CD1c-positive myeloid dendritic cell (primary cell): Measurements from ENCODE around the gene SHROOM2.
"Not testable (repeated sequence)": the region's sequence is repeated elsewhere in the genome, so short reads cannot be mapped to it uniquely, and the experiment has no call there.

Experiments used
- DNase-seq: peaks from one replicate; pipeline ENCODE4 v3.0.0-alpha.2; 2016; ENCODE audit errors: extremely low spot score

Gene SHROOM2

GRCh38 chrX:9781941-9782340 is 4.3 kb upstream of the SHROOM2 start:
- DNase-seq, result no peak

GRCh38 chrX:9784332-9784731 is 1.9 kb upstream of the SHROOM2 start:
- no peak for DNase-seq

GRCh38 chrX:9785254-9785943 is 830 bp upstream of the SHROOM2 start:
- DNase-seq, result no peak

DNA sequence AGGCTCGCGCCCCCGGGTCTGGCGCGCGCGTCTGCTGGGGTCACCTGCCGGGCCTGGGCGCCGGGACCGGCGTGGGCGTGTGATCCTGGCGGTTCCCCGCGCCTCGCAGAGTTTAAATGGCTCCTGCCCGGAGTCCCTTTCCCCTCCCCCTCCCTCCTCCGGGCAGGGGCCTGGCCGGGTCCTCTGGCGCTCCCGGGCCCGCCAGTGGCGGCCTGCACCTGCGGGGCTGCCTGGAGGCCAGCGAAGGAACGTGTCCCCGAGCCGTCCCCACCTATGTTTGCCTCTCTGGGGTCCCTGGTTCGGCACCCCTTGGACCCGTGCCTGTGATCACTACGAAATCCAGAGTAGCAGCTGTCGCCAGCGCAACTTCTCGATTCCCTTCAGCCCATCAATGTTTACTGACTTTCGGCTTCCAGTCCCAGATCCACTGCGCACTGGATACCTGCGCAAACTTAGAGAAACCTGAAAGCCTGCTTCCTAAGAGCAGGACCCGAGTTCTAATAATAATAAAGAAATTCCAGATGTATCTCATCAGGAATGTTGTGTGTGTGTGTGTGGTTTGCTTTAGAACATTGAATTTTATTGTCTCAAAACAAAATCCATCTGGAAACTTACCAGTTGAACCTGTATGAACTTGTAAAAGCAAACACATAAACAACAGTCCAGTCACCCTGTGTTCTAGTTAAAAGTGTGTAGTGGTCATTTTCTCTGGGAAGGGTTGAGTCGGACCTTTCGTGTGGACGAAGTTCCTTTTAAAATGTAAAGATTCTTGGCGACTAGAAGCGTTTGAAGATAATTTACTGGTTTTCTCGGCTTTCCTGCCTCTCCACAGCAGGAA is 788 bp downstream of the SHROOM2 start:
- DNase-seq, result no peak

DNA sequence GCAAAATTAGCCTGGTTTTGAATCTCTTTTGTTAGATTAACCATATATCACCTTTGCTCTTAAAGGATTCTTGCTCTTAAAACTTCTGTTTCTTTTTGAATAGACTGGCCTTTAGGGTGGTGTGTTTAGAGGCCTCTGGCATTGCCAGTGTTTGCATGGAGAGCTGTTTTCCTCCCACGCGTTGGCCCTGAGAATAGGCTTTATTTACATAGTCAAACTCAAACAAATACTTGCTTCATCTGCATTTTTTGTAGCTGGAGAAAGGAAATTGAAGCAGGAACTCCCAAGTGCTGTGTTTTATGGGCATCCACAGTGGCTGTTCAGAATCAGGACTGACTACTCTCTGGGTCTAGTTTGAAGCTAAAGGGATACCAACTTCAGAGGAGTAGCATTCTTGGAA is 2.7 kb downstream of the SHROOM2 start:
- DNase-seq, result no peak

DNA sequence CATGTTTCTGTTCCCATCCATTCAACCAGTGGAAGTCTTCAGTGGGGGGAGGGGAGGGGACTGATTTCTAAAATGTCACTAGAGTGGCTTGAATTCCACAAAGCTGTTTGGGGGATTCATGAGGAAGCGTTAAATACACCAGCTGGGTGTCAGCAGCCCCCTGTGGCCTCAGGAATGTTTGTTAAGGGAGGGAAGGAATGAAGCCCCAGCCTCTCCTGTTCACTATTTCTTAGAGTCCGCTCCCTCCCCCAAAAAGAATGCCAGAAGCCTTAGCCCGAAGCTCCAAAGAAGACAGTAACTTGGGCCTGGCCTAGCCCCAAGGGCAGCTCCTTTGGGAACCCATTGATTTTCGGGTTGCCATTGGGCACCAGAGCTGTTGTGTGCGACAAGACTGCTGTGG is 3.3 kb downstream of the SHROOM2 start:
- DNase-seq, result no peak

- DNase-seq, result no peak
Measured at GRCh38 chrX:9790866-9791265, 4.6 kb downstream of the SHROOM2 start.

DNA sequence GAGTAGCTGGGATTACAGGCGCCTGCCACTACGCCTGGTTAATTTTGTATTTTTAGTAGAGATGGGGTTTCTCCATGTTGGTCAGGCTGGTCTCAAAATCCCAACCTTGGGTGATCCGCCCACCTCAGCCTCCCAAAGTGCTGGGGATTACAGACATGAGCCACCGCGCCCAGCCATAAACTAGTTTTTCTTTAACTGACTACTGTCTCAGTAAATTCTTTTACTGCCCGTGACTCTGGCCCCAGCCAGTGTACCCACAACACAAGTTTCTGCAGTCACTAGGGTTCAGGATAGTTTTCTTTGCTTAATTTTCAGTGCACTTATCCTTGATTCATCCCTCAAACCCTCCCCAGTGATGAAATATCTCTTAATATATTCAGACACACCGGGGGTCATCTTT is 8.3 kb downstream of the SHROOM2 start:
- DNase-seq, result no peak

- DNase-seq, result no peak
Measured at GRCh38 chrX:9797384-9798360, 11.4 kb downstream of the SHROOM2 start.

- DNase-seq, result no peak
Measured at GRCh38 chrX:9802737-9803136, 16.5 kb downstream of the SHROOM2 start.

DNA sequence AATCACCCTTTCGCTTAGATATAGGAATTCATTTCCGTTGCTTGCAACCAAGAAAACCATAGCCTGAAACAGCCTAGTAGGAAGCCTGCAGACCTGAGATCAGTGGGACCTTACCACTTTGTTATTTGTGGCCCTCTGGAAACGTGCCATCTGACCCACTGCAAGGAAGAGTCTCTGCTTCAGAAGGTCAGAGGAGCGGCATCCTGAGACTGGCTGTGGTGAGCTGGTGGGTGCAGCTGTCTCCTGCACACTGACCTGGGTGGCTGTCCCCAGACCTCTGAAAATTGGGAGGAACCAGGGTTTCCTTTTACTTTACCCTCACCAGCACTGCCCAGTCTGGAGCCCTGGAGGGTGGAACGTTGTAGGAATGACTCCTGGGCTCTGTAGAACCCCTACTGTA is 18.2 kb downstream of the SHROOM2 start:
- DNase-seq, result no peak

GRCh38 chrX:9805956-9806355 is 19.7 kb downstream of the SHROOM2 start:
- no peak for DNase-seq

- DNase-seq, result no peak
Measured at GRCh38 chrX:9807355-9808182, 21.3 kb downstream of the SHROOM2 start.

DNA sequence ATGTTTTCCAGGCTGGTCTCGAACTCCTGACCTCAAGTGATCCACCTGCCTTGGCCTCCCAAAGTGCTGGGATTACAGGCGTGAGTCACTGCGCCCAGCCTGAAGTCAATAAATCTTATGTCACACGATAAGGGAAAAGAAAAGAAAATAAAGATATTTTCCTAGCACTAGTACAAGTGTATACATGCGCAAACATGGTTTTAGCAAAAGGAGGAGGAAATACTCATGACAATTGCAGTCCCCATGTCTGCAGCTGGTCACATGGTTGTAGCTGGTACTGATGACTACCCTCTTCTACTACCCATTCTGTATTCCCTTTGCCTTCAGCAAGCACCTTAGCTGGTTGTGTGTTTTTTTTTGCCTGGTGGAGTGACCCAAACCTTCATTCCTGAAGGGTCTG is 23.6 kb downstream of the SHROOM2 start:
- not testable (repeated sequence) for DNase-seq

DNA sequence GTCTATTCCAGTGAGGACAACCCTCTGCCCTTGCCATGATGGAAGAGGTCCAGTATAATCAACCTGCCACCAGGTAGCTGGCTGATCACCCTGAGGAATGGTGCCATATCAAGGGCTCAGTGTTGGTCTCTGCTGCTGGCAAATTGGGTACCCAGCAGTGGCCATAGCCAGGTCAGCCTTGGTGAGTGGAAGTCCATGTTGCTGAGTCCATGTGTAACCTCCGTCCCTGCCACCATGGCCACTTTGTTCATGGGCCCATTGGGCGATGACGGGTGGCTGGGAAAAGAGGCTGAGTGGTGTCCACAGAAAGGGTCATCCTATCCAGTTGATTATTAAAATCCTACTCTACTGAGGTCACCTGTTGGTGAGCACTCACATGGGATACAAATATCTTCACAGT is 24.9 kb downstream of the SHROOM2 start:
- not testable (repeated sequence) for DNase-seq

GRCh38 chrX:9816084-9816700 is 30.0 kb downstream of the SHROOM2 start:
- no peak for DNase-seq

DNA sequence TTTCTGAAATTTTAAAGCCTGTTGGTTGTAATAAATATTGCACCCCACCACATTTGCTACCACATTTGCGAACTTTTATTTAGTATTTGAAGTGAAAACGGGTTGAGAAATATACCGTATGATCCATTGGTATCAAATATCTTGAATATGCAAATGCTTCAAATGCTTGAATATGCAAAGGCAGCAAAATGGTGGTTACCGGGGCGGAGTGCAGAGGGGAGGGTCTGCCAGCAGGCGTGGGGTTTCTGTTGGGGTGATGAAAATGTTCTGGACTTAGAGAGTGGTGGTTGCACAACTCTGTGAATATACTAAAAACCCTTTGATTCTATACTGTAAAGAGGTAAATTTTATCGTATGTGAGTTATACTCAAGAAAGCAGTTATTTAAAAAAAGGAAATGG is 35.3 kb downstream of the SHROOM2 start:
- no peak for DNase-seq

- DNase-seq, result no peak
Measured at GRCh38 chrX:9824554-9824953, 38.3 kb downstream of the SHROOM2 start.

- DNase-seq, result no peak
Measured at GRCh38 chrX:9825129-9825790, 39.0 kb downstream of the SHROOM2 start.

DNA sequence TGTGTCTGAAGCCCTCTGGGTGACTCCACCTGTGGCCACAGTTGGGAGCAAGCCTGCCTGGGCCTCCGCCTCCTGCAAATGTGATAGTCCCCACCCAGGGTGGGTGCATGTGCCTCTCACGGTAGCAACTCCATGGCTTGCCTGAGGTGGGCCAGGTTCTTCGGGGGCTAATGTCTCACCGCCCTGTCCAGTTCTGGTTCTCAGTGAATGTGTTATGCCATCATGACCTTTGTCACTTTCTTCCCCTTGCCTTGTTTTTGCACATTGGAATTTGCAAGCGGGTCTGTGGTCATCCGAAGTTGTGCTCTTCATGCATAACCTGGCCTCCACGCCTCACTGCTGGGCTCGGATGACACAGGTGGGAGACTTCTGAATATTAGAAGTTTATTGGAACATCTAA is 39.7 kb downstream of the SHROOM2 start:
- DNase-seq, result no peak
